GM18858 (cell line): ENCODE measurements around the gene WWOX.

ENCODE experiments used
- ATAC-seq: cut with Tn5 transposase; IDR thresholded peaks from one replicate; pipeline ENCODE4 v1.9.1; 2021; ENCODE audit not compliant: unreplicated experiment

Gene WWOX

DNA sequence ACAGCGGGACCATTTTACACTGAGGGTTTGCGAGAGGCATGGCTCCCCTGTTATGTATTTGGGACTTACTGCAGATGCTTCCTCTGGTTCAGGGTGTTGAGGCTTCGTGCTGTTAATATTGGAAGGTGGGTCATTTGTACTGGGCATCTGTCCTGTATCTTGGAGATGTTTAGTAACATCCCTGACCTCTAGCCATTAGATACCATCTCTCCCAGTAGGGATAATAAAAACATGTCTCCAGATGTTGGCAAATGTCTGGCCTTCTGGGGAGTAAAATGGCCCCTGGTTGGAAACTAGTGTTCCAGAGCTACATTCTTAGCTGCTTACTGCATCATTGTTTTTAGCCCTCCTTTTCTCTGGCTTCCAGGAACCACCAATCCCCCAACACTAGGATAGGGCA lies 388.0 kb downstream of the WWOX start:
- no peak for ATAC-seq

DNA sequence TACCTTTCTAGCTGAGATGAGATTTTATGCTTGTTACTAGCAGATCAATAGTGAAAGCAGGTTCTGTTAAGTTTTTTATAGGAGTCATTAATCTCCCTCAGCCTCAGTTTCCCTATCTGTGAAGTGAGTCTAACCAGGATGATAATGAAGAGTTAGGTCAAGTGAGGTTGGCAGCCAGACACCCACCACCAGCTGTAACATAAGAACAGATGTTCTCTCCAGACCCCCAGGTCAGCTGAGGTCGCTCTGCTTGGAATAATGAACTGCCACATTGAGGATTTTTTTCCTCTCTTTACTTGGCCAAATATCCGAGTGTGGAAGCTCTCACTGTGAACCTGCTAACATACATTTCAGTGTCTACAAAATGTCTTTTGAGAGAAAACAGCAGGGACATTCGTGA lies 389.6 kb downstream of the WWOX start:
- ATAC-seq: no peak

DNA sequence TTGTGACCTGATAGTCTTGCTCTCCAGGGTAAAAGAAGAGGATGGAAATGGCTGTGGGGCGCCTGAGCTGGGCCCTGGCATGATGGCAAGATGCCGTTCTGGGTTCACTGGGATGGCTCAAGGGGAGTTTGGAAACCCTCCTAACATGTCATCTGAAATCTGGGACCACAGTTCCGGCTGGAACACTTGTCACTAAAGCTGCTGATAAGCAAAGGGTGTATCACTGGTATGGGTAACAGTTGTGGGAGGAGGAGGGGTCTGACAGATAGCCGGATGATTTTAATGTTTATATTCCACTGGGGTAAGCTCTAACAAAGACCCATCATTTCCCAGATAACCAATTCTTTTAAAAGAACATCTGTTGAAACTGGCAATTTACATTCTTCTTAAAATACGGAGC lies 390.2 kb downstream of the WWOX start:
- no peak for ATAC-seq

DNA sequence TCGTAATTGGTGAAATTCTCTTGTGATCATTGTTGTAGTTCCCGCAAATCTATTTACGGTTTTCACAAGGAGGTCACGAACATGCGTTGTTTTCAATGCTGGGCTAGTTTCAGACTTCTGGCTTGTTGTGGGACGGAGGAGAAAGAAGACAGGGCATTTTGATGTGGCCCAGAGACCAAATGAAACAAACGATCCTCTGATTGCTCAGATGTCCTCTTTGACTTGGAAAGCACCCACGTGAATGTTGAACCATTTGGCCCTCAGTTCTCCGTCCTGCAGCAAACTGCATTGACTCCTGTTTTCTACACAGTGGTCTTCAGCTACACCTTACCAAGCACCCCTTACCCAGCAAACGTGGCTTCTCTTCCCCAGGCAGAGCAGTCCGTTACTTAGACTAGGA lies 391.0 kb downstream of the WWOX start:
- no peak for ATAC-seq

DNA sequence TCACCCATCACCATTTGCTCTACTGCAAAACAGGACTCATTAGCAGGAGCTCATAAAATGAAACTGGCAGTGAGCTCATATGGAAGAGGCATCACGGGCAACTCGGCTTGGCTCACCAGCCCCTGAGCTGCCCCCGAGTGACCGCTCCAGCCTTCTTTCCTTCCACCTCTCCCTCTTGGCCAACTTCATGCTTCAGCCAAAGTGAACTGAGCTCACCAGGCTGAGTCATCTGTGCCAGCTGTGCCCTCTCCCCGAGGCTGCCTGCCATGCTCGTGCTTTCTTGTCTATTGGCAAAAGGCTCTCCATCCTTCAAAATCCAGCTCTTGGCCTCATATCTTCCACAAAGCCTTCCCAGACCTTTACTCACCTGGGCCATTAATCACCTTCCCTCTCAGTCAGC lies 391.4 kb downstream of the WWOX start:
- ATAC-seq: no peak

DNA sequence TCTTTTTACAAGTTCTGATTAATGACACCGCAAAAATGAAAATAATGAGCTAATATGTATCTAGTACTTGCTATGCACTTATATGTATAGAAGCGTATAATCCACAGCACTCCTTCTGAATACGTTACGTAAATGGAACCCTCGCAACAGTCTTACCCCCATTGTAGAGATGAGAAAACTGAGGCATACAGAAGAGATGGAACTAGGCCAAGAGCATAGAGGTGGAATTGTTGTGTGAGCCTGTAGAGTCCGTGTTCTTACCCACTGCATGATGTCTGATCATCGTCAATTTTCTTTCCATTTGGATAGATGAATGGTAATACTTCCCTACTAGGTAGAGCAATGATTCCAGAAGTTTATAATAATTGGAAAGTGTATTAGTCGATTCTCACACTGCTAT lies 394.1 kb downstream of the WWOX start:
- no peak for ATAC-seq

DNA sequence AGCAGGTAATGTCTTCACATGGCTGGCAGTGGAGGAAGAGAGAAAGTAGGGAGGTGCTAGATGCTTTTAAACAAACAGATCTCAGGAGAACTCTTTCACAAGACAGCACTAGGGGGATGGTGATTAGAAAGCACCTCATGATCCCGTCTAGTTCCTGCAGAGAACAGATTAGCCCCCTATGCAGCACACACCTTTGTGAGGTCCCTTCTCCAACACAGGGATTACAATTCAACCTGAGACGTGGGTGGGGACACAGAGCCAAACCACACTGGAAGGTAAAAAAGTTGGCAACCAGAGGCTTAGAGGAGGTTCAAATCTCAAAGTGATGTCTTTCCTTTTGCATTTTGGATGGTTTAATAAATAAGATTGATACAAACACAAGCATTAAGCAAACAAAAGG lies 394.7 kb downstream of the WWOX start:
- no peak for ATAC-seq

DNA sequence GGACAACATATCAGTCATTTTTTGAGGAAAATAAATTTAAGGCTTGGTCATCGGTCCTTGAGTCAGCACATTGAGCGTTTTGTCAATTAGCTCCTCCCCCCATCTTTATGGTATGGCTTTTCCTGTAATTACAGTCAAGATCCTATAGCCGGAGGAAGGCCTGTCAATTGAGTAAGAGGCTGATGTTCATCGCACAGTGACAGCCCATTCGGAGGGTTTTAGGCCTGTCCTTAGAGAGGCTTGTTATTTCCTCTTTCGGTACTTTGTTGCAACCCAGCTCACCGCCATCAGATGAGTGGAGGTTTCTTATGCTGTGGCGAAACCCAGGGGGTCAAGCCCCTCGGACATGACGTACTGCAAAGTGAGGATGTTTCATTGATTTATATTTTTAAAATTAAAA lies 395.2 kb downstream of the WWOX start:
- ATAC-seq: no peak

DNA sequence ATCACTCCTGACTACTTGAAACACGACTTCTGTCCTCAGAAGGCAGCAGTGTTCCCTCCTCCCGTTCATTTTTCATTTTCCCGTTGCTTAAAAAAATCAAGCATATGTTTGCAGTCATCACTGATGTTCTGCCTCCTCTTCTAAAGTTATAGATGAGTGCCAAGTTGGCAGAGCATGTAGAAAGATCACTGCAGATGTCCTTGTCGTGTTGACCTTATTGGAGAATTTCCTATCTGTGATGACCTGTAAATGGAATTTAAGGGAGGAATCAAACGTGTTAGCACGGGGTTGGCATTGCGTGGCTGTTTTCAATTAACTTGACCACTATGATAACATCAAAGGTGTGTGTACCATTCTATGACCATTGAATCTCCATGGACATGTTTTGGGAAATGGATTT lies 396.7 kb downstream of the WWOX start:
- ATAC-seq: no peak

DNA sequence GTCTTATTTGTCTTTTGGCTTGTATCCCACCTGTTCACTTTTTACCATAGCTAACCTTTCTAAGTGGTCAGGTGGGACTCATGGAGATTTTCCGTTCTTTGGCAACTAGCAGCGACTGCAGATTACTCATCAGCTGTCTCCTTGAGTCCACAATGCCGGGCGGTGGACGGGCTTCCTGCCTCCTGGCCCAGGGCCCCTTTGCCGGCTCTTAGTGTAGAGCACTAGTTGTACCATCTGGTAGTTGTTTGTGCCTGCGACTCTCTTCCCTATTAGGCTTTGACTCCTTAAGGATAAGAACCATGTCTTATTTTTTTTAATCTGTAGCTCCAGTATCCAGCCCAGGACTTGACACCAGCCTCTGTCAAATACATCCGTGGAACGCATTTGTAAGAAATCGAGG lies 399.9 kb downstream of the WWOX start:
- no peak for ATAC-seq

DNA sequence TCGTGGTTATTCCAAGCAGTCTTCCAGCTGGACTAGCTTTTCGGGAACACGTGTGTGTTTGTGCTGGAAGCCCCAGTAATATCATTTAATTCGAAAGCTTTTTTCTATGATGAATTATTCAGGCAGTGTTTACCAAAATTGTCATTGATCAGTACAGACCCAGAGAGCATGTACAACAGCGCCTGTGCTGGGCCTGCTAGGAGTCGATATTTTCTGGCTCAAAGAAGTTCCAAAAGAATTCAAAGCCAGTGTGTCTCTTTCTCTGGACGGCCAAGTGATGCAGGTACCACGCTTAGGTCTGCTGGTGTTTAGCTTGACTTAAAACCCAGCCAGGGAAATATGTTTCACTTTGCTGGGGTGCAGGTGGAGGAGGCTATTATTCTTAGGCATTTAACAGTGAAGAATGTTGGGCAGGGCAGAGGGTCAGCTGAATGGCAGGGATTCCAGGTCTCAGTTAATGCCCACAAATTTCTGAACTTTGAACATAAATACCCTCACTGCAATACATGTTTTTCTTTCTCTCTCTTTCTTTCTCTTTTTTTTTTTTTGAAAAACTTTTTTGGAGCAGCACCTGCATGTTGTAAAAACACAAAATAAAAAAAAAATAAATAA lies 401.3 kb downstream of the WWOX start:
- ATAC-seq: no peak

DNA sequence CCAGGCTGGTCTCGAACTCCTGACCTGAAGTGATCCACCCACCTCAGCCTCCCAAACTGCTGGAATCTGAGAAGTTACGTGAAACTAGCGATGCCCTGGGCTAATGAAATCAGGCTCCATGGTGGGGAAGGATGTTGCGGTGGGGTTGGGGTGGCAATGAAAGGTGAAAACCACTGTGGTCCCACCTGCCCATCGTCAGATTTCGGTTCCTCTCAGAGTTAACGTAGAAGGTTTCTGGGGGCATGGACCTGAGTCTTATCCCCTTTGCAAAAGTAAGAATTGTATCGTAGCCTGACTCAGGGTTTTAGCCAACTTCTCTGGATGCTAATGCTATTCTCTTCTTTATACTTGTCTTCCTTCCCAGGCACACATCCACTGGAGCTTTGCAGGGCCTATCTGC lies 402.3 kb downstream of the WWOX start:
- no peak for ATAC-seq

DNA sequence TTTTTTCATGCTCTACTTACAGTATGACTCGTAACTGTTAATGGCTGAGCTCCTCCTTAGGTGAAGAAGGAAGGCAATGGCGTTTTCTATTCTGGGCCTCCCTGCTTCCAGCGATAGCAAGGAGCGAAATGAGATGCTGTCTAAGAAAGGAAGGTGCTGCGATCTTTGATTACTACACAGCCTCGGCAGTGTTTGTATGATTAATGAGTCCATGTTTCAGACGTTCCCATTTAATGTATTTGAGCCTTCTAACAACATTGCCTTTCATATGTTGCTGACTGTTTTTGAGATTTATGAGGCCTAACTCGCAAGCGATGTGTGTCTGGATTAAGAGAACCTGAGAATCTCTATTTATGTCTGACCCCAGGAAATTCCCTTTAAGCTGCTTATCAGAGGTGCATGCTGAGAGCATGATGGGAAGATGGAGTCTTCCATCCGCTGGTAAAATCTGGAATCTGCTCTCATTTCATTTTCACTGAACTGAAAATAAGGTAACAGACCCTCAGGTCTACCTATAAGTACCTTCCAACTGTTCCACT lies 403.4 kb downstream of the WWOX start:
- no peak for ATAC-seq

DNA sequence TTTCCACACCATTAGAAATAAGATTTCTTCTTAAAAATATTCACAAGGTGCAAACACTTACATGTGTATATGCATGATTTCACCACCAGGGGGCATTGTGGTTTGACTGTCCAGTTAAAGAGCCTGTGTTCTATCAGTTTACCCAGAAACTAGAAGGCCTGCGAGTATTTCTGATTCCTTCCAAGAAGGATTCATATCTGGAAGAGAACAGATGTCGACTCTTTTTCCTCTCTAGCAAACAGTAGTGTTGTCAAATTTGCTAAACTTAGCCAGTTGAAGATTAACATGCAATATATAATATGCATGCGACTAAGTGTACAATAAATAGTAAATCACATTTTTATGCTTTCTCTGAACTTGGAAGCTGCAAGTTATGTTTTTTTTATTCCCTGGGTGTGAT lies 404.1 kb downstream of the WWOX start:
- ATAC-seq: no peak

DNA sequence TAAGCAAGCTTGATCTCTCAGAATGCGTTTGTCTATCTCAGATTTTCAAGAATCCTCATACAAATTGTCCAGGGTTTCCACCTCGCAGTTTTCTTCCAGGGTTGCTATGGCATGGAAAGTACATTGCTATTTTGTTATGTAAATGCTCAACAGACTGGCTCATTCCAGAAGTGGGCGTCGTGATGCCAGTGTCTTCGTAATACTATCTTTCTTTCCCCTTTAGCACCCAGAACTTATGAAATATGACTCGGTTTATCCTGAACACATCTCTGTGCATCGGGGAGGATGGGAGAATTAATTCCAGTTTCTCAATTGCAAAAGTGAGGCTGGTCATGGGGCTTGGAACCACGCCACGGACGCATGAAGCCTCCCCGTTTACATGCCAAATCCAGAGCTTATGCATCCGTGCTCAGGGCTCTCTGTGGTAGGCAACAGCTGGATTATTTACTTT lies 405.0 kb downstream of the WWOX start:
- ATAC-seq: no peak

DNA sequence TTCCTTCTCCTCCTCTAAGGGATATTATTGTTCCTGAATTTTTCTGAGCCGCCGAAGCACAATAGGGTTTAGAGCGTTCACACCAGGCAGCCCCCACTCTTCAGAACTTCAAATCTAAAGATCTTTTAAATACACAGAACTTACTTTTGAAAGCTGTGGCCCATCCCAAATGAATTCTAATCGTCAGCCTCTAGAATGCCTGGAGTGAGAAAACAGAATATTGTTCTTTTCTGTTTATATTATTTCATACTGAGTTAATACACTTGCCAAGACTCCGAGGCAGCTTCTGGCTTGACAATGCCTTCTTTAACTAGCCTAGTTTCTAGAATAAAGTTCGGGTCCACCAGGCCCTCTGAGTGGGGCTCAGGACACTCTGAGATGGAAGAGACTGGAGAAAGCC lies 405.6 kb downstream of the WWOX start:
- no peak for ATAC-seq

DNA sequence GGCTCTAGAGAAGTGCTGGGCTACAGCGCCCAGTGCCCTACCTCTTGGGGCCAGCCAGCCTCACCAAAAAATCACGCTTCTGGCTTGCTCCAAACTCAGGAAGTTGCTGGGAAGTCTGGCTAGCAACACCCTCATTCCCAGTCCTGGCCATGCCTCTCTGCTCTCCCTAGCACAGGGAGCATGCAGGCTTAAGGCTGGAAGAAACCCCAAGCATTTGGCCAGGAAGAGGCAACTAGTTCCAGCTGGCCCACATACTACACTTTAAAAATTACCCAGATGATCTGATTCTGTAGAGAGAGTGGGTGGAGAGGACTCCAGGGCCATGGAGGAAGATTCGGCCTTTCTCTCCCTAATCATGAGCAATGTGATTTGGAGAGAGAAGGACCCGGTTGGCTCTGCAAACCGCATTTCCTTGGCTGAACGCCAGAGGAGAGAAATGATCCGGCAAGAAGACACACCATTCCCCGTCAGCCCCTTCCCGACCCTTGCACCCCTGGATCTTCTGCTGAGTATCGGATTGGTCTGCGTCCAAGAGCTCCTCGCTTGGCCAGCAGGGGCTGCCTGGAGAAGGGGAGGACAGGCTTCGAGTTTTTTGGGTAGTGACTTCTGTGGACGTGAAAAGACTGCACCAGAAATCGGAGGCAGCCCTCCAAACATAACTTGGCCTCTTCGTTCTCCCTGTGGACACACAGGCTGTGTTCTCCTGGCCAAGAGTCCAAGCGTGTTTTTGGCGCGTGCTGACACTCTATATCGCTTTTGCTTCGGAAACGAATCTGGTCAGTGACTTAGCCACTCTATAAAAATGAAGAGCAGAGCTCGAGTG lies 406.3 kb downstream of the WWOX start:
- ATAC-seq: no peak

DNA sequence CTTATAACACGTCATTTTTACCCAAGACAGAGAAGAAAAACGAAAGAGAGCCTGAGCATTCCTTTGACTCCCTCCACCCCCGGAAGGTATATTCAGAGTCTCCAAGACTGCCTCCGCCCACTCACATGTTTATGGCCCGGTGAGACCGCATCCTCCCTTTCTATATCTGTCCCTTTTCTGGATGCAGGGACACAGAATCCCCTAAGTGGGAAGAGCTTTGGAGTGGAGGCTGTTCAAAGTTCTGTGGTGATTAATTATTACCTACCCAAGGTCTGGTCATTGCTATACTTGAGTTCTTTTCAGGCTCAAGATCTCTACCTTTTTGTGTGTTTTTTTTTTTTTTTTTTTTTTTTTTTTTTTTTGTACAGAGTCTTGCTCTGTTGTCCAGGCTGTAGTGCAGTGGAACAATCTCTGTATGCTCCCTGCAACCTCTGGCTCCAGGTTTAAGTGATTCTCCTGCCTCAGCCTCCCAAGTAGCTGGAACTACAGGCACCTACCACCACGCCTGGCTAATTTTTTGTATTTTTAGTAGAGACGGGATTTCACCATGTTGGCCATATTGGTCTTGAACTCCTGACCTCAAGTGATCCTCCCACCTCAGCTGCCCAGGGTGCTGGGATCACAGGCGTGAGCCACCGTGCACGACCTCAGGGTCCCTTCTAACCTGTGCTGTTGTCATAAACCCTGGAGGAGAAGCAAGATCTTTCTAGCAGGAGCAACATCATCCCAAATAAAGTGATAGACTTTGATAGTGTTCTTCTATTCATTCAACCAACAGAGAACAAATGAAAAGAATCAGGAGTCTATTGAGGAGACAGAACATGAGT lies 407.1 kb downstream of the WWOX start:
- no peak for ATAC-seq

DNA sequence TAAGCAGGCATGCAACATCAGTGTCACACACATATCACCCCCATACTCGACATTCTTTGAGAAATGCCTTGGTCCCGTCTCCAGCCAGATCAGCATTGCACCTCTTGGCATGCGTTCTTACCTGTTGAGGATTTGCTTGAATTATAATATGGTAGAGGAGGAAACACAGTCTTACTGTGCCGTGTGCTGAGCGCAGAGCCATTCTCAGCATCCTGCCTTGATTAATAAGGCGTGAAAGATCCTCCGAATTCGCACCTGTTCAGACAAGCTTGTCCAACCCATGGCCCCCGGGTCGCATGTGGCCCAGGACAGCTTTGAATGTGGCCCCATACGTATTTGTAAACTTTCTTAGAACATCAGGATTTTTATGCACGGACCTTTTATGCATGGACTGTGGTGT lies 408.1 kb downstream of the WWOX start:
- no peak for ATAC-seq

DNA sequence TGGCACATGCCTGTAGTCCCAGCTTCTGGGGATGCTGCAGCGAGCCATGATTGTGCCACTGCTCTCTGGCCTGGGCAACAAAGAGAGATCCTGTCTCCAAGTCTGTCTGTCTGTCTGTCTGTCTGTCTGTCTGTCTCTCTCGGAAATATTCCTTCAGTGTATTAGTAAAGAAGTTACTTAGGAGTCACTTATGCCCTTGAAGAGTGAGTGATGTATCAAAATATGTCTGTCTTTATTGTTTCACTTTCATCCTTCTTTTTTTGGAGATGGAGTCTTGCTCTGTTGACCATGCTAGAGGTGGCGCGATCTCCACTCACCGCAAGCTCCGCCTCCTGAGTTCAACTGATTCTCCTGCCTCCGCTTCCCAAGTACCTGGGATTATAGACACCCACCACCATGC lies 410.5 kb downstream of the WWOX start:
- no peak for ATAC-seq

DNA sequence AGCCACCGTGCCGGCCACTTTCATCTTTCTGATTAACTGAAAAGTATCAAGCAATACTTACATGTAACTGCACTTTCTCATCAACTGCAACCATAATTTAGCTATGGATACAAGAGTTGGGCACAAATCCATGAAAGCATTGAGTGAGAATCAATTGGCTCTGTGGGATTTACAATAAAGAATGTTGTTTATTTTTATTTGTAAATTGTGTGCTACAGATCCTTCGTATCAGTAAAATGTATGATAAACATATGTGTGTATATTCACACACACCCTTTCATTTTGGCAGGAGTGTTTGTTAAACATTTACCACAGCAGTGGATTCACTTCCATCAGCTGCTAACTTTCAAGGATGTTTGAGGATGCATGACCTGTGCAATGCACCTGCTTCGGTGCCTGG lies 411.0 kb downstream of the WWOX start:
- ATAC-seq: no peak

DNA sequence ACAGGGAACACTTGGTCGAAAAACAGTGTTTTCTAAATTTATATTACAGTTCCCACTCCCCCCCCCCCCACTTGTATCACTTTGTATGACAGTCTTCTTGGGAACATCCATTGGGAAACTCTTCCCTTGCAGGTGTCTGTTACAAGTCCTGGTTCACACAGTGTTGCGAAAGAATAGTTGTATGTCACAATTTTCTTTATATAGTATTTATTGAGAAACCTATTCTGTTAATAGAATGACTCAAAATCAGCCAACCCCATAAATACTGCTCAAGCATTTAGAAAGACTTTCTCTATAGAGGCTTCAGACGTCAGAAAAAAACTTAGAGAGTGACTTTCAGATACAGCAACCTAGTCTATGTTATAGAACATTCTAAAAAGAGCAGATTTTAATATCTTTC lies 414.4 kb downstream of the WWOX start:
- ATAC-seq: no peak
